OCI-LY3 (cell line): ENCODE results near the gene SCLY.
"Not testable (repeated sequence)": the region's sequence is repeated elsewhere in the genome, so short reads cannot be mapped to it uniquely, and the experiment has no call there.

Experiments used
- H2AFZ ChIP-seq: fragments of 200-600, 300-600 bp; shearing (Covaris generic); 2 replicates; pipeline ENCODE4 v1.6.0; 2014; ENCODE audit warnings: antibody characterized with exemption, low read depth, low read length
- H3K27ac ChIP-seq: fragments of 200-600, 300-600 bp; sonication (generic); 2 replicates; pipeline ENCODE4 v1.5.1; 2014; ENCODE audit warnings: mild to moderate bottlenecking, low read length, moderate library complexity, mixed read lengths
- H3K27me3 ChIP-seq: fragments of 200-600, 300-600 bp; sonication (generic); 2 replicates; pipeline ENCODE4 v1.6.1; 2014; ENCODE audit warnings: low read depth, low read length, mixed read lengths
- H3K36me3 ChIP-seq: fragments of 200-600, 300-600 bp; sonication (generic); replicated peaks from 2 replicates; pipeline ENCODE3; 2014; ENCODE audit warnings: low read depth, low read length, mixed read lengths
- H3K4me1 ChIP-seq: fragments of 300-600, 200-600 bp; sonication (generic); 2 replicates; pipeline ENCODE4 v1.6.1; 2014; ENCODE audit warnings: low read length, mixed read lengths
- H3K4me2 ChIP-seq: fragments of 200-600, 300-600 bp; sonication (generic); 2 replicates; pipeline ENCODE4 v1.6.1; 2014; ENCODE audit warnings: low read length, mixed read lengths
- H3K4me3 ChIP-seq: fragments of 300-600, 200-600 bp; sonication (generic); 2 replicates; pipeline ENCODE4 v1.5.1; 2014; ENCODE audit warnings: antibody characterized with exemption, mild to moderate bottlenecking, low read length, moderate library complexity
- H3K79me2 ChIP-seq: fragments of 300-600, 200-600 bp; shearing (Covaris generic); 2 replicates; pipeline ENCODE4 v1.6.1; 2014; ENCODE audit warnings: mild to moderate bottlenecking, low read length, mixed read lengths
- H3K9ac ChIP-seq: fragments of 300-600, 200-600 bp; shearing (Covaris generic); 2 replicates; pipeline ENCODE4 v1.6.0; 2014; ENCODE audit warnings: mild to moderate bottlenecking, low read length, moderate library complexity
- H3K9me3 ChIP-seq: fragments of 200-600, 300-600 bp; shearing (Covaris generic); 2 replicates; pipeline ENCODE4 v1.6.1; 2014; ENCODE audit warnings: low read length, mixed read lengths; ENCODE audit not compliant: insufficient read depth
- H4K20me1 ChIP-seq: fragments of 200-600, 300-600 bp; sonication (generic); 2 replicates; pipeline ENCODE4 v1.6.1; 2016; ENCODE audit warnings: low read length, mixed read lengths; ENCODE audit not compliant: insufficient read depth
- CTCF ChIP-seq: fragments of 200-600, 300-600 bp; sonication (generic); IDR thresholded peaks from 2 replicates; pipeline ENCODE4 v1.5.1; 2014; ENCODE audit warnings: antibody characterized with exemption, low read length, low read depth
- EZH2phosphoT487 ChIP-seq: fragments of 200-600 bp; shearing (Covaris generic); IDR thresholded peaks from 2 replicates; pipeline ENCODE4 v1.6.1; 2018; ENCODE audit warnings: antibody characterized with exemption, mixed run types, low read depth

The SCLY gene

GRCh38 chr2:238064376-238064775, 3.6 kb downstream of the SCLY start:
- H3K79me2 ChIP-seq: peaks cover 34% of the 10 kb centered on the region
- H3K27ac ChIP-seq: no peak overlapping the region
- TF ChIP-seq EZH2phosphoT487 (no peak), CTCF (no peak)
- H4K20me1 ChIP-seq: no peaks in the 10 kb centered on the region
- no peak overlapping the region for H3K9ac ChIP-seq
- no peaks in the 10 kb centered on the region for H3K27me3 ChIP-seq
- peaks cover 27% of the 10 kb centered on the region for H3K36me3 ChIP-seq
- H3K4me1 ChIP-seq: peaks cover 31% of the 10 kb centered on the region
- H3K9me3 ChIP-seq: no peaks in the 10 kb centered on the region
- H2AFZ ChIP-seq: no peak overlapping the region
- no peak overlapping the region for H3K4me3 ChIP-seq
- H3K4me2 ChIP-seq: peak overlapping the region; percentile 28

GRCh38 chr2:238065071-238065846, 4.5 kb downstream of the SCLY start:
- peaks cover 27% of the 10 kb centered on the region for H3K79me2 ChIP-seq
- peaks cover 33% of the 10 kb centered on the region for H3K36me3 ChIP-seq
- H3K9ac ChIP-seq: no peak overlapping the region
- no peak for TF ChIP-seq EZH2phosphoT487
- no peak for TF ChIP-seq CTCF
- no peak overlapping the region for H2AFZ ChIP-seq
- no peaks in the 10 kb centered on the region for H4K20me1 ChIP-seq
- peaks cover 26% of the 10 kb centered on the region for H3K4me1 ChIP-seq
- H3K9me3 ChIP-seq: no peaks in the 10 kb centered on the region
- H3K4me2 ChIP-seq: no peak overlapping the region
- no peaks in the 10 kb centered on the region for H3K27me3 ChIP-seq
- H3K4me3 ChIP-seq: no peak overlapping the region
- no peak overlapping the region for H3K27ac ChIP-seq

GRCh38 chr2:238066218-238066617, 5.4 kb downstream of the SCLY start:
- Histone ChIP-seq H3K27me3 (no peaks in the 10 kb centered on the region), H3K27ac (no peak overlapping the region), H3K79me2 (peaks cover 24% of the 10 kb centered on the region), H2AFZ (no peak overlapping the region), H3K4me1 (peaks cover 26% of the 10 kb centered on the region), H3K9ac (no peak overlapping the region), H4K20me1 (no peaks in the 10 kb centered on the region), H3K4me3 (no peak overlapping the region), H3K9me3 (no peaks in the 10 kb centered on the region), H3K36me3 (peaks cover 33% of the 10 kb centered on the region), H3K4me2 (no peak overlapping the region)
- TF ChIP-seq CTCF (no peak), EZH2phosphoT487 (no peak)

- H2AFZ ChIP-seq, H3K9ac ChIP-seq, H3K4me2 ChIP-seq, H3K4me3 ChIP-seq, H4K20me1 ChIP-seq, H3K9me3 ChIP-seq, H3K27ac ChIP-seq, H3K27me3 ChIP-seq: not testable (repeated sequence)
- Histone ChIP-seq H3K36me3 (peaks cover 36% of the 10 kb centered on the region), H3K4me1 (peaks cover 26% of the 10 kb centered on the region), H3K79me2 (peaks cover 19% of the 10 kb centered on the region)
Observed at GRCh38 chr2:238066718-238067117, 5.9 kb downstream of the SCLY start.
